GM23248 (cell line): Measurements from ENCODE around the gene CAPN14.

ENCODE experiments used
- EZH2 ChIP-seq: fragments of 200-600 bp; sonication (generic); IDR thresholded peaks from 2 replicates; pipeline ENCODE4 v1.6.1; 2018; ENCODE audit warnings: antibody characterized with exemption, mild to moderate bottlenecking; ENCODE audit not compliant: insufficient read depth, poor library complexity, severe bottlenecking
- EZH2phosphoT487 ChIP-seq: fragments of 200-600 bp; sonication (generic); IDR thresholded peaks from 2 replicates; pipeline ENCODE4 v1.6.1; 2018; ENCODE audit warnings: antibody characterized with exemption, moderate library complexity, mild to moderate bottlenecking, low read depth; ENCODE audit not compliant: insufficient read depth

- TF ChIP-seq EZH2phosphoT487 = no peak
- TF ChIP-seq EZH2 = no peak
These were observed 13.4 kb upstream of the CAPN14 start for GRCh38 chr2:31230751-31231150.
